T47D (cell line): ENCODE measurements around the gene HIVEP3.

Source experiments
- DNase-seq, 2 experiments: peaks; one replicate each; pipeline versions ENCODE4 v3.0.0 to v3.0.0-alpha.2; 2011 to 2012; ENCODE audit warnings: low read depth in 1 of 2, low spot score in 1 of 2
- JUND ChIP-seq: IDR thresholded peaks from 2 replicates; pipeline ENCODE4 v1.6.1; 2012; ENCODE audit warnings: low read depth
- in situ Hi-C: cut with HindIII; loops from 2 replicates; pipeline ENCODE4 v1.10.0; 2016; ENCODE audit warnings: low sequenced_read_pairs, low pct_unique_long_range_greater_than_20kb

HIVEP3 gene

GRCh38 chr1:41456847-41457540, 461.7 kb downstream of the HIVEP3 start:
- no peak for TF ChIP-seq JUND
- in situ Hi-C loops, result no loop called here
- DNase-seq, result no peak
